CD14-positive monocyte (primary cell): ENCODE measurements around the gene KCNK13. TPM values are rescaled to one million over a fixed set of nuclear protein-coding genes. Genes with fewer than 3 reads are reported as not detected.
A peak's percentile ranks its signal among the peaks of the same experiment; 100 is the strongest.

Experiments
- DNase-seq, 3 donors: peaks; one replicate each; pipeline ENCODE4 v3.0.0-alpha.2; 2011 to 2022
- H2AFZ ChIP-seq: 2 replicates; pipeline ENCODE4 v1.6.0; 2012; ENCODE audit warnings: mild to moderate bottlenecking, low read depth, low read length, inconsistent platforms; ENCODE audit not compliant: insufficient read depth, poor library complexity, severe bottlenecking
- H3K27ac ChIP-seq, 2 donors: 1 replicate in 1 of 2; 2 replicates in 1 of 2; pipeline ENCODE4 v1.5.1; 2012 to 2013; ENCODE audit warnings: low read length in 2 of 2, control low read depth in 1 of 2, inconsistent platforms in 1 of 2, low read depth in 1 of 2, mild to moderate bottlenecking in 1 of 2
- H3K27me3 ChIP-seq, 2 donors: one replicate each; pipeline versions ENCODE4 v1.6.0 to v1.6.1; 2011 to 2013; ENCODE audit warnings: low read length in 2 of 2; ENCODE audit not compliant: control insufficient read depth in 2 of 2, insufficient read depth in 2 of 2
- H3K36me3 ChIP-seq, 2 donors: replicated peaks in 1 of 2; 1 replicate in 1 of 2; 2 replicates in 1 of 2; pipeline versions ENCODE4 v1.5.1 to v1.6.1; 2012 to 2013; ENCODE audit warnings: low read length in 2 of 2, control low read depth in 1 of 2, inconsistent platforms in 1 of 2, mild to moderate bottlenecking in 1 of 2; ENCODE audit not compliant: insufficient read depth in 2 of 2, control insufficient read depth in 1 of 2
- H3K4me1 ChIP-seq, 2 donors: 1 replicate in 1 of 2; 2 replicates in 1 of 2; pipeline versions ENCODE4 v1.5.1 to v1.6.1; 2012 to 2013; ENCODE audit warnings: low read length in 2 of 2, control low read depth in 1 of 2, inconsistent platforms in 1 of 2, mild to moderate bottlenecking in 1 of 2, moderate library complexity in 1 of 2; ENCODE audit not compliant: insufficient read depth in 2 of 2, control insufficient read depth in 1 of 2
- H3K4me2 ChIP-seq: replicated peaks from 2 replicates; pipeline ENCODE3; 2012; ENCODE audit warnings: low read length, moderate library complexity, mild to moderate bottlenecking; ENCODE audit not compliant: poor library complexity, severe bottlenecking; ENCODE audit errors: extremely low read depth
- H3K4me3 ChIP-seq, 3 experiments: fragments of 200-600 bp in 1 of 3; sonication (generic) in 1 of 3; replicated peaks in 1 of 3; 1 replicate in 2 of 3; 2 replicates in 1 of 3; pipeline ENCODE4 v1.5.1; 2011 to 2013; ENCODE audit warnings: low read length in 3 of 3, mild to moderate bottlenecking in 3 of 3, control low read depth in 2 of 3, low read depth in 2 of 3, inconsistent platforms in 1 of 3, moderate library complexity in 1 of 3
- H3K79me2 ChIP-seq: 2 replicates; pipeline ENCODE4 v1.6.0; 2012; ENCODE audit warnings: mild to moderate bottlenecking, control low read depth, inconsistent platforms, low read length, moderate library complexity; ENCODE audit not compliant: insufficient read depth
- H3K9ac ChIP-seq: 2 replicates; pipeline ENCODE4 v1.6.0; 2017; ENCODE audit warnings: low read length, mild to moderate bottlenecking; ENCODE audit not compliant: insufficient read depth, poor library complexity, severe bottlenecking
- H3K9me3 ChIP-seq, 2 donors: replicated peaks in 1 of 2; 1 replicate in 1 of 2; 2 replicates in 1 of 2; pipeline versions ENCODE4 v1.5.1 to v1.6.1; 2012 to 2013; ENCODE audit warnings: low read length in 2 of 2, control low read depth in 1 of 2; ENCODE audit not compliant: control insufficient read depth in 1 of 2, insufficient read depth in 1 of 2
- H4K20me1 ChIP-seq: 2 replicates; pipeline ENCODE4 v1.6.0; 2012; ENCODE audit warnings: mild to moderate bottlenecking, low read length, control low read depth, moderate library complexity; ENCODE audit not compliant: insufficient read depth
- H3K27ac Mint-ChIP-seq, 7 donors: one replicate each; pipeline ENCODE4 v1.8.0; 2020; ENCODE audit warnings: mild to moderate bottlenecking in 7 of 7, mixed read lengths in 7 of 7, moderate library complexity in 6 of 7, inconsistent platforms in 2 of 7
- H3K27me3 Mint-ChIP-seq, 3 donors: one replicate each; pipeline ENCODE4 v1.8.0; 2021 to 2022; ENCODE audit warnings: low read depth in 3 of 3, mild to moderate bottlenecking in 3 of 3, mixed read lengths in 3 of 3, moderate library complexity in 3 of 3, inconsistent platforms in 1 of 3
- H3K36me3 Mint-ChIP-seq, 2 donors: one replicate each; pipeline ENCODE4 v1.8.0; 2020; ENCODE audit warnings: mixed read lengths in 2 of 2, inconsistent platforms in 1 of 2, mild to moderate bottlenecking in 1 of 2
- H3K4me1 Mint-ChIP-seq: one replicate; pipeline ENCODE4 v1.8.0; 2020; ENCODE audit warnings: mild to moderate bottlenecking, mixed read lengths
- H3K4me3 Mint-ChIP-seq, 2 donors: one replicate each; pipeline ENCODE4 v1.8.0; 2020; ENCODE audit warnings: mild to moderate bottlenecking in 2 of 2, mixed read lengths in 2 of 2, moderate library complexity in 1 of 2
- H3K9me3 Mint-ChIP-seq, 7 donors: one replicate each; pipeline ENCODE4 v1.8.0; 2020 to 2022; ENCODE audit warnings: mixed read lengths in 7 of 7, mild to moderate bottlenecking in 6 of 7, moderate library complexity in 6 of 7, inconsistent platforms in 2 of 7
- WGBS: methylation state at CpG from one replicate; pipeline ENCODE4 v1.1.5; 2013; ENCODE audit warnings: missing lambda C conversion rate; ENCODE audit not compliant: insufficient coverage; 5-methylcytosine and 5-hydroxymethylcytosine counted together
- intact Hi-C, 2 donors: fragments of 100-400 bp; cut with micrococcal nuclease; formaldehyde crosslinking; loops; one replicate each; pipeline versions ENCODE4 v1.15.0 to v1.15.1; 2023
- polyA plus RNA-seq, 3 donors: library from polyadenylated mRNA; depleted of rRNA in 1 of 3; unstranded in 2 of 3; stranded (reverse) in 1 of 3; fragments of 300-500 nt in 2 of 3; fragments of >200 nt in 1 of 3; fragmentation: Illumina TruSeq in 2 of 3; gene quantifications; 1 replicate in 2 of 3; 2 replicates in 1 of 3; pipeline ENCODE4 v1.2.3, GENCODE V29; 2012 to 2021
- TF ChIP-seq, protein P1 (sequence below): fragments of 200-600 bp; IDR thresholded peaks from one replicate; pipeline ENCODE4 v1.8.0; 2022; ENCODE audit warnings: antibody characterized with exemption, mild to moderate bottlenecking

KCNK13 gene
- polyA plus RNA-seq, 3 donors = 1.6 to 4.2 (median 2.9) TPM

DNA sequence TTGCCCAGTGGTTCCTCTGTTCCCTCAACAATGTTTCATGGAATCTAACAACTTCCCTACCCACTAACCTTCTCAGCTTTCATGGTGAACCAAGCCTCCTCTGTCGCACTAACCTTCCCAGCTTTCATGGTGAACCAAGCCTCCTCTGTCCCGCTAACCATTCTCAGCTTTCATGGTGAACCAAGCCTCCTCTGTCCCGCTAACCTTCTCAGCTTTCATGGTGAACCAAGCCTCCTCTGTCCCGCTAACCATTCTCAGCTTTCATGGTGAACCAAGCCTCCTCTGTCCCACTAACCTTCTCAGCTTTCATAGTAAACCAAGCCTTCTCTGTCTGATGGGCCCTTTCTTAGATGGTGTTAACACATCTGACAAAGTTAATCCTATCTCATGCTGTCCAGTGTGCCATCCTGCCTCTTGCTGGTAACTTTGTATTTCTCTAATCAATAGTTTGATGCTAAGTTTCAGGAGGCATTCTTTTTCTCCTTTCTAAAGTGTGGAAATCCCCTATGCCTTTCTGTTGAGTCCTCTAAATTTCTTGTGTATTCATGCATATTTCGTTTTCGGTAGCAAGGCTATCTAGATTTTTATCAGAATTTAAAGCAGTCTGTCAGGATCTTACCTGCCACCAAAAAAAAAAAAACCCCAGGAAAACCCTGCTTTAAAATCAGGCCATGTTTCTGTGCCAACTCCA, 26.8 kb upstream of the KCNK13 start:
- Mint-ChIP-seq H3K4me3 (no peak overlapping the region), H3K27me3 (peaks cover 0 to 3% (median 0%) of the 10 kb centered on the region in 3 donors), H3K9me3 (no peaks in the 10 kb centered on the region), H3K27ac (peak overlapping the region in 1 of 7 donors; percentile 36), H3K36me3 (peaks cover 61 to 70% of the 10 kb centered on the region in 2 donors), H3K4me1 (no peaks in the 10 kb centered on the region)
- Histone ChIP-seq H3K27ac (no peak overlapping the region), H2AFZ (no peak overlapping the region), H3K4me3 (no peak overlapping the region), H3K79me2 (no peaks in the 10 kb centered on the region), H3K4me1 (no peaks in the 10 kb centered on the region), H3K27me3 (no peaks in the 10 kb centered on the region), H3K36me3 (peaks cover 22 to 82% of the 10 kb centered on the region in 2 donors), H4K20me1 (no peaks in the 10 kb centered on the region), H3K9me3 (no peaks in the 10 kb centered on the region), H3K4me2 (no peak overlapping the region), H3K9ac (no peak overlapping the region)
- TF ChIP-seq, protein P1, sequence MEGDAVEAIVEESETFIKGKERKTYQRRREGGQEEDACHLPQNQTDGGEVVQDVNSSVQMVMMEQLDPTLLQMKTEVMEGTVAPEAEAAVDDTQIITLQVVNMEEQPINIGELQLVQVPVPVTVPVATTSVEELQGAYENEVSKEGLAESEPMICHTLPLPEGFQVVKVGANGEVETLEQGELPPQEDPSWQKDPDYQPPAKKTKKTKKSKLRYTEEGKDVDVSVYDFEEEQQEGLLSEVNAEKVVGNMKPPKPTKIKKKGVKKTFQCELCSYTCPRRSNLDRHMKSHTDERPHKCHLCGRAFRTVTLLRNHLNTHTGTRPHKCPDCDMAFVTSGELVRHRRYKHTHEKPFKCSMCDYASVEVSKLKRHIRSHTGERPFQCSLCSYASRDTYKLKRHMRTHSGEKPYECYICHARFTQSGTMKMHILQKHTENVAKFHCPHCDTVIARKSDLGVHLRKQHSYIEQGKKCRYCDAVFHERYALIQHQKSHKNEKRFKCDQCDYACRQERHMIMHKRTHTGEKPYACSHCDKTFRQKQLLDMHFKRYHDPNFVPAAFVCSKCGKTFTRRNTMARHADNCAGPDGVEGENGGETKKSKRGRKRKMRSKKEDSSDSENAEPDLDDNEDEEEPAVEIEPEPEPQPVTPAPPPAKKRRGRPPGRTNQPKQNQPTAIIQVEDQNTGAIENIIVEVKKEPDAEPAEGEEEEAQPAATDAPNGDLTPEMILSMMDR = no peak
- WGBS = 100% methylated on average over 3 of the region's 6 CpGs
- intact Hi-C loops = no loop called here
- no peak for DNase-seq

DNA sequence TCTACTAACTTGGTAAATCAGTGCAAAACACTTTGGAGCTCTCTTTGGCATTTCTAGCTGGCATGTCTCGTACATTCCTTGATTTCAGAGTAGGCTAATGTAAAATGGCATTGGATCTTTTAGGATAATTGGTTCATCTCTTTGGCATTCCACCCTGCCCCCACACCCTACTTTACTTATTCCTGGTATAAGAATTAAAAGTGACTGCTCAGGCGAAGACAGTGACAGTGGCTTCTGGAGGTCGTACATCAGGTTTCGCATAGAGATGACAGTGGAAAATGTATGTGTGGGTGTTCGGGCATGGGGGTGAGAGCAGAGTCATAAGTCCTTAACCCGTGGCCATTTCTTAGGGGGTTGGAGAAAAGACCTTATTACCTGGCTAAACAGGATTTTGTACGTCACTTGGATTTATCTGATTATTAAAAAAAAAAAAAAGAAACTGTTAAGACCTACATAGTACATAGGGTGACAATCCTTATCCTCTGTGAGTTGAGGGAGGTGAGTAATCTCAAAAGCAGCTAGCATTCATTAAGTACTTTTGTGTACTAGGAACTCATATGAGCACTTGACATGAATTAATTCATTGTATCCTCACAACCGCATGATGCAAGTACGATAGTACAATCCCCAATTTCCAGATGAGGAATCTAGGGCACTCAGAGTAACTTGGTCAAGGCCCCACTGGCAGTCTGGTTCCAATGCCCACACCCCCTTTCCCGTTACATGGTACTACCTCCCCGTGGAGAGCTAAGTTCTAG, 22.4 kb upstream of the KCNK13 start:
- no peak for DNase-seq
- Mint-ChIP-seq H3K27me3 (peaks cover 0 to 3% (median 0%) of the 10 kb centered on the region in 3 donors), H3K27ac (no peak overlapping the region), H3K9me3 (no peaks in the 10 kb centered on the region), H3K36me3 (peaks cover 55 to 58% of the 10 kb centered on the region in 2 donors), H3K4me3 (no peak overlapping the region), H3K4me1 (no peaks in the 10 kb centered on the region)
- Histone ChIP-seq H3K36me3 (peaks cover 7 to 86% of the 10 kb centered on the region in 2 donors), H4K20me1 (no peaks in the 10 kb centered on the region), H3K9me3 (no peaks in the 10 kb centered on the region), H3K4me1 (no peaks in the 10 kb centered on the region), H2AFZ (no peak overlapping the region), H3K27me3 (no peaks in the 10 kb centered on the region), H3K79me2 (no peaks in the 10 kb centered on the region), H3K27ac (no peak overlapping the region), H3K4me2 (no peak overlapping the region), H3K9ac (no peak overlapping the region), H3K4me3 (no peak overlapping the region)
- TF ChIP-seq, protein P1 = no peak
- WGBS = 100% methylated on average over 6 of the region's 11 CpGs
- intact Hi-C loops = no loop called here
